Muscle layer of colon (tissue), 2 donors: ENCODE results near the gene DGCR6L.
"Not testable (repeated sequence)": the region's sequence is repeated elsewhere in the genome, so short reads cannot be mapped to it uniquely, and the experiment has no call there.

Experiments
- H3K27ac ChIP-seq: one replicate; pipeline ENCODE4 v1.7.0; 2013; ENCODE audit warnings: low read depth, mild to moderate bottlenecking, low read length, moderate library complexity
- H3K27me3 ChIP-seq, 2 donors: one replicate each; pipeline ENCODE4 v1.7.0; 2013; ENCODE audit warnings: low read length in 2 of 2, mild to moderate bottlenecking in 2 of 2; ENCODE audit not compliant: insufficient read depth in 2 of 2, control insufficient read depth in 1 of 2
- H3K36me3 ChIP-seq: one replicate; pipeline ENCODE4 v1.7.0; 2013; ENCODE audit warnings: mild to moderate bottlenecking, low read length; ENCODE audit not compliant: insufficient read depth
- H3K4me1 ChIP-seq: one replicate; pipeline ENCODE4 v1.7.0; 2013; ENCODE audit warnings: mild to moderate bottlenecking, low read length; ENCODE audit not compliant: insufficient read depth
- H3K4me3 ChIP-seq, 2 donors: one replicate each; pipeline ENCODE4 v1.7.0; 2013; ENCODE audit warnings: low read length in 2 of 2, low read depth in 1 of 2, mild to moderate bottlenecking in 1 of 2, moderate library complexity in 1 of 2
- H3K9ac ChIP-seq: one replicate; pipeline ENCODE4 v1.7.0; 2013; ENCODE audit warnings: low read length
- H3K9me3 ChIP-seq: one replicate; pipeline ENCODE4 v1.7.0; 2013; ENCODE audit warnings: mild to moderate bottlenecking, low read length
- donor health status: abdominal sarcoma.
- donor health status: Adenocarcinoma of cecum.

The DGCR6L gene

GRCh38 chr22:20356906-20357305 lies 37.0 kb upstream of the DGCR6L start:
- H3K9ac ChIP-seq, H3K27ac ChIP-seq, H3K36me3 ChIP-seq, H3K27me3 ChIP-seq, H3K9me3 ChIP-seq, H3K4me1 ChIP-seq, H3K4me3 ChIP-seq: not testable (repeated sequence)

- H3K4me3 ChIP-seq, H3K27ac ChIP-seq, H3K9ac ChIP-seq, H3K9me3 ChIP-seq, H3K27me3 ChIP-seq, H3K4me1 ChIP-seq, H3K36me3 ChIP-seq: not testable (repeated sequence)
Observed at GRCh38 chr22:20355939-20356636, 36.2 kb upstream of the DGCR6L start.

GRCh38 chr22:20354238-20354975 lies 34.5 kb upstream of the DGCR6L start:
- Histone ChIP-seq H3K27ac (no peak overlapping the region), H3K9ac (no peak overlapping the region), H3K27me3 (no peaks in the 10 kb centered on the region), H3K4me3 (no peak overlapping the region), H3K9me3 (no peaks in the 10 kb centered on the region), H3K4me1 (no peaks in the 10 kb centered on the region), H3K36me3 (no peaks in the 10 kb centered on the region)

- H3K27me3 ChIP-seq = not testable (repeated sequence)
Observed at GRCh38 chr22:20352536-20352935, 32.7 kb upstream of the DGCR6L start.

GRCh38 chr22:20346553-20346952 lies 26.7 kb upstream of the DGCR6L start:
- not testable (repeated sequence) for H3K4me3 ChIP-seq, H3K4me1 ChIP-seq, H3K36me3 ChIP-seq, H3K9ac ChIP-seq, H3K9me3 ChIP-seq, H3K27me3 ChIP-seq, H3K27ac ChIP-seq

More at GRCh38 chr22:20352536-20352935, 32.7 kb upstream of the DGCR6L start:
- not testable (repeated sequence) for H3K36me3 ChIP-seq, H3K4me3 ChIP-seq, H3K9me3 ChIP-seq, H3K9ac ChIP-seq, H3K27ac ChIP-seq, H3K4me1 ChIP-seq

- not testable (repeated sequence) for H3K27me3 ChIP-seq, H3K9me3 ChIP-seq, H3K4me3 ChIP-seq, H3K9ac ChIP-seq, H3K4me1 ChIP-seq, H3K36me3 ChIP-seq, H3K27ac ChIP-seq
Observed at GRCh38 chr22:20338291-20338690, 18.4 kb upstream of the DGCR6L start.

- not testable (repeated sequence) for H3K27ac ChIP-seq, H3K9ac ChIP-seq, H3K27me3 ChIP-seq, H3K9me3 ChIP-seq, H3K4me1 ChIP-seq, H3K4me3 ChIP-seq, H3K36me3 ChIP-seq
Observed at GRCh38 chr22:20337807-20338206, 17.9 kb upstream of the DGCR6L start.

- H3K9ac ChIP-seq, H3K4me1 ChIP-seq, H3K4me3 ChIP-seq, H3K27me3 ChIP-seq, H3K9me3 ChIP-seq, H3K36me3 ChIP-seq, H3K27ac ChIP-seq: not testable (repeated sequence)
Observed at GRCh38 chr22:20336561-20336960, 16.7 kb upstream of the DGCR6L start.

GRCh38 chr22:20328569-20328930 lies 8.7 kb upstream of the DGCR6L start:
- not testable (repeated sequence) for H3K36me3 ChIP-seq, H3K9me3 ChIP-seq, H3K27me3 ChIP-seq, H3K4me1 ChIP-seq, H3K4me3 ChIP-seq, H3K27ac ChIP-seq, H3K9ac ChIP-seq

GRCh38 chr22:20325996-20326395 lies 6.1 kb upstream of the DGCR6L start:
- not testable (repeated sequence) for H3K27ac ChIP-seq, H3K27me3 ChIP-seq, H3K4me1 ChIP-seq, H3K9ac ChIP-seq, H3K36me3 ChIP-seq, H3K9me3 ChIP-seq, H3K4me3 ChIP-seq

- Histone ChIP-seq H3K36me3 (no peaks in the 10 kb centered on the region), H3K9me3 (no peaks in the 10 kb centered on the region), H3K4me1 (peaks cover 5% of the 10 kb centered on the region), H3K9ac (no peak overlapping the region), H3K27ac (no peak overlapping the region), H3K27me3 (no peaks in the 10 kb centered on the region), H3K4me3 (no peak overlapping the region)
Observed at GRCh38 chr22:20324139-20324516, 4.3 kb upstream of the DGCR6L start.

- H3K4me3 ChIP-seq, H3K27me3 ChIP-seq, H3K9me3 ChIP-seq, H3K9ac ChIP-seq, H3K27ac ChIP-seq, H3K36me3 ChIP-seq: not testable (repeated sequence)
- peaks cover 23% of the 10 kb centered on the region for H3K4me1 ChIP-seq
Observed at GRCh38 chr22:20321552-20322211, 1.8 kb upstream of the DGCR6L start.
